Prostate gland (tissue), 2 donors: Measurements from ENCODE around the gene KCNH3.

Source experiments
- POLR2A ChIP-seq: fragments of 450-650 bp; IDR thresholded peaks from one replicate; pipeline ENCODE4 v1.6.1; 2016; ENCODE audit warnings: antibody characterized with exemption, mild to moderate bottlenecking
- POLR2AphosphoS5 ChIP-seq: sonication (generic); formaldehyde crosslinking; IDR thresholded peaks from one replicate; pipeline ENCODE4 v1.6.1; 2017; ENCODE audit warnings: antibody characterized with exemption
- TF ChIP-seq, protein P1 (sequence below), 4 experiments: fragments of 200-600 bp in 2 of 4; fragments of 450-650 bp in 2 of 4; sonication (generic) in 2 of 4; IDR thresholded peaks; 1 replicate in 3 of 4; 2 replicates in 1 of 4; pipeline ENCODE4 v1.5.1; 2016 to 2019; ENCODE audit warnings: antibody characterized with exemption in 4 of 4, mild to moderate bottlenecking in 2 of 4, moderate library complexity in 2 of 4

DNA sequence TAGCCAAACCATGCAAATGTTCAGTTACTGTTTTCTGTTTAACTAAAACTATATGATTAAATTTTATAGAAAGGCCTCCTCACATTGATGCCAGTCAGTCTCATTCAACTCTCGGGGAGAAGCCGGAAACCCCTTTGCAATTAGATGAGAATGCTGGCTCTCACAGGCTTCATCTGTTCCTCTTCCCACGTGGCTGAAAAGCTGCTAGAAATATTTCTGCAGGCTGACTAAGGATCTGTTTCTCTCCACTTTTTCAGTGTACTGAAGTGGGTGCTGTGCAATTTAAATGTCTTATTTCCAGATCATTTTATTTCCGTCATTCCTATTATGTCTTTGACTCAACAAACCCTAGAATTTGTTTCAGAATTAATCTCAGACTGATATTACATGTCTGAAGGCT lies 17.4 kb upstream of the KCNH3 start:
- TF ChIP-seq, protein P1, sequence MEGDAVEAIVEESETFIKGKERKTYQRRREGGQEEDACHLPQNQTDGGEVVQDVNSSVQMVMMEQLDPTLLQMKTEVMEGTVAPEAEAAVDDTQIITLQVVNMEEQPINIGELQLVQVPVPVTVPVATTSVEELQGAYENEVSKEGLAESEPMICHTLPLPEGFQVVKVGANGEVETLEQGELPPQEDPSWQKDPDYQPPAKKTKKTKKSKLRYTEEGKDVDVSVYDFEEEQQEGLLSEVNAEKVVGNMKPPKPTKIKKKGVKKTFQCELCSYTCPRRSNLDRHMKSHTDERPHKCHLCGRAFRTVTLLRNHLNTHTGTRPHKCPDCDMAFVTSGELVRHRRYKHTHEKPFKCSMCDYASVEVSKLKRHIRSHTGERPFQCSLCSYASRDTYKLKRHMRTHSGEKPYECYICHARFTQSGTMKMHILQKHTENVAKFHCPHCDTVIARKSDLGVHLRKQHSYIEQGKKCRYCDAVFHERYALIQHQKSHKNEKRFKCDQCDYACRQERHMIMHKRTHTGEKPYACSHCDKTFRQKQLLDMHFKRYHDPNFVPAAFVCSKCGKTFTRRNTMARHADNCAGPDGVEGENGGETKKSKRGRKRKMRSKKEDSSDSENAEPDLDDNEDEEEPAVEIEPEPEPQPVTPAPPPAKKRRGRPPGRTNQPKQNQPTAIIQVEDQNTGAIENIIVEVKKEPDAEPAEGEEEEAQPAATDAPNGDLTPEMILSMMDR (IDR thresholded peaks at IDR 0.05), result no peak
- TF ChIP-seq POLR2AphosphoS5 (no peak), POLR2A (no peak)
